Adipose tissue (tissue), 3 donors: ENCODE measurements around the gene ASTN2. TPM values are rescaled to one million over a fixed set of nuclear protein-coding genes. Genes with fewer than 3 reads are reported as not detected.
"Not testable (repeated sequence)": the region's sequence is repeated elsewhere in the genome, so short reads cannot be mapped to it uniquely, and the experiment has no call there.

Source experiments
- H3K27ac ChIP-seq: one replicate; pipeline ENCODE4 v1.5.1; 2013; ENCODE audit warnings: low read depth, low read length
- WGBS, 3 donors: extraction: QIAGEN DNeasy Blood & Tissue Kit; methylation state at CpG; one replicate each; pipeline ENCODE4 v1.1.7; 2013; 5-methylcytosine and 5-hydroxymethylcytosine counted together
- polyA plus RNA-seq, 3 donors: library from polyadenylated mRNA; stranded (reverse); fragments of 200-250 nt; gene quantifications; one replicate each; pipeline ENCODE4 v1.2.3, GENCODE V29; 2013
- donor health status: healthy with polysubstance abuse.
- donor health status: Bipolar disorder and iron deficiency.
- donor health status: healthy.

ASTN2 gene
- polyA plus RNA-seq, 3 donors, result 2.8 to 4.5 (median 3.0) TPM

GRCh38 chr9:117080765-117081390 lies 334.0 kb downstream of the ASTN2 start:
- WGBS, 3 donors, result 49 to 81% (median 64%) methylated on average over 2 of the region's 2 CpGs
- H3K27ac ChIP-seq, result no peak overlapping the region

GRCh38 chr9:117076571-117077290 lies 338.1 kb downstream of the ASTN2 start:
- no peak overlapping the region for H3K27ac ChIP-seq
- WGBS, 3 donors, result 64 to 84% (median 79%) methylated on average over 8 of the region's 8 CpGs

GRCh38 chr9:117075636-117076035 lies 339.2 kb downstream of the ASTN2 start:
- no peak overlapping the region for H3K27ac ChIP-seq

- WGBS, 3 donors, result 58 to 66% (median 63%) methylated on average over 7 of the region's 7 CpGs
- no peak overlapping the region for H3K27ac ChIP-seq
Observed at GRCh38 chr9:117074784-117075520, 339.9 kb downstream of the ASTN2 start.

GRCh38 chr9:117074342-117074662 lies 340.6 kb downstream of the ASTN2 start:
- no peak overlapping the region for H3K27ac ChIP-seq
- WGBS, 3 donors, result 80 to 88% (median 81%) methylated on average over 3 of the region's 3 CpGs

GRCh38 chr9:117073539-117074341 lies 341.1 kb downstream of the ASTN2 start:
- 57 to 64% (median 57%) methylated on average over 11 of the region's 11 CpGs for WGBS, 3 donors
- no peak overlapping the region for H3K27ac ChIP-seq

GRCh38 chr9:117073071-117073470 lies 341.8 kb downstream of the ASTN2 start:
- H3K27ac ChIP-seq, result no peak overlapping the region
- WGBS, 3 donors, result 59 to 83% (median 79%) methylated on average over 4 of the region's 4 CpGs

GRCh38 chr9:117072216-117072615 lies 342.6 kb downstream of the ASTN2 start:
- no peak overlapping the region for H3K27ac ChIP-seq
- 69 to 86% (median 73%) methylated on average over 3 of the region's 3 CpGs for WGBS, 3 donors

- 71 to 88% (median 83%) methylated on average over 23 of the region's 24 CpGs for WGBS, 3 donors
- not testable (repeated sequence) for H3K27ac ChIP-seq
Observed at GRCh38 chr9:117071673-117072207, 343.1 kb downstream of the ASTN2 start.

GRCh38 chr9:117063721-117064471 lies 351.0 kb downstream of the ASTN2 start:
- H3K27ac ChIP-seq, result no peak overlapping the region
- WGBS, 3 donors, result 72 to 80% (median 80%) methylated on average over 10 of the region's 10 CpGs

GRCh38 chr9:117060963-117061362 lies 353.9 kb downstream of the ASTN2 start:
- no peak overlapping the region for H3K27ac ChIP-seq

- no peak overlapping the region for H3K27ac ChIP-seq
- WGBS, 3 donors, result 60 to 84% (median 78%) methylated on average over 3 of the region's 3 CpGs
Observed at GRCh38 chr9:117050007-117050406, 364.9 kb downstream of the ASTN2 start.

GRCh38 chr9:117046666-117047327 lies 368.1 kb downstream of the ASTN2 start:
- no peak overlapping the region for H3K27ac ChIP-seq
- WGBS, 3 donors, result 75 to 87% (median 85%) methylated on average over 3 of the region's 3 CpGs

- WGBS, 3 donors, result 34 to 41% (median 39%) methylated on average over 4 of the region's 4 CpGs
- H3K27ac ChIP-seq, result no peak overlapping the region
Observed at GRCh38 chr9:117044241-117044640, 370.6 kb downstream of the ASTN2 start.

- H3K27ac ChIP-seq, result no peak overlapping the region
- WGBS, 3 donors, result 74 to 95% (median 93%) methylated on average over 1 of the region's 1 CpG
Observed at GRCh38 chr9:117043159-117043558, 371.7 kb downstream of the ASTN2 start.

- H3K27ac ChIP-seq, result no peak overlapping the region
- WGBS, 3 donors, result 50 to 74% (median 64%) methylated on average over 1 of the region's 1 CpG
Observed at GRCh38 chr9:117035546-117035945, 379.3 kb downstream of the ASTN2 start.

- H3K27ac ChIP-seq, result no peak overlapping the region
- WGBS, 3 donors, result 26 to 29% (median 27%) methylated on average over 2 of the region's 2 CpGs
Observed at GRCh38 chr9:117034866-117035265, 380.0 kb downstream of the ASTN2 start.
